ENCODE results near the gene HIGD1C.

DNA sequence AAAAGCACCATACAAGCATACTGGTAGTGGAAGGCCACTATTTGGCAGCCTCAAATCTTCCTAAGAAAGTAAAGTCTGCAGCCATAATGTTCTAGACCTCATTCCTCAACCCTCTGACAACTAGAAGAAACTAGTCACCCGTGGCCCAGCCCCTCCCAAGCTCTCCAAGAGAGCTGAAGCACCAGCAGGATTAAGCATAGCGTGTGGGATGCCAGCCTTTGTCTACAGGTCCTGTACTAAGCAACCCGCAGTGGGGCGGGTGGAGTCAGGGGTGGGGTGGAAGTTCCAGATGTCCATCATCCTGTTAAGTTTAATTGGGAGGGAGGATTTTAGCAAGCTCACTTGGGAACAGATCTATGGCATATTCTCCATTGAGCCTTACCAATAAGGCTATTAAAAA lies 59.6 kb downstream of the HIGD1C start:
- TF ChIP-seq, protein P1, sequence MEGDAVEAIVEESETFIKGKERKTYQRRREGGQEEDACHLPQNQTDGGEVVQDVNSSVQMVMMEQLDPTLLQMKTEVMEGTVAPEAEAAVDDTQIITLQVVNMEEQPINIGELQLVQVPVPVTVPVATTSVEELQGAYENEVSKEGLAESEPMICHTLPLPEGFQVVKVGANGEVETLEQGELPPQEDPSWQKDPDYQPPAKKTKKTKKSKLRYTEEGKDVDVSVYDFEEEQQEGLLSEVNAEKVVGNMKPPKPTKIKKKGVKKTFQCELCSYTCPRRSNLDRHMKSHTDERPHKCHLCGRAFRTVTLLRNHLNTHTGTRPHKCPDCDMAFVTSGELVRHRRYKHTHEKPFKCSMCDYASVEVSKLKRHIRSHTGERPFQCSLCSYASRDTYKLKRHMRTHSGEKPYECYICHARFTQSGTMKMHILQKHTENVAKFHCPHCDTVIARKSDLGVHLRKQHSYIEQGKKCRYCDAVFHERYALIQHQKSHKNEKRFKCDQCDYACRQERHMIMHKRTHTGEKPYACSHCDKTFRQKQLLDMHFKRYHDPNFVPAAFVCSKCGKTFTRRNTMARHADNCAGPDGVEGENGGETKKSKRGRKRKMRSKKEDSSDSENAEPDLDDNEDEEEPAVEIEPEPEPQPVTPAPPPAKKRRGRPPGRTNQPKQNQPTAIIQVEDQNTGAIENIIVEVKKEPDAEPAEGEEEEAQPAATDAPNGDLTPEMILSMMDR (IDR thresholded peaks at IDR 0.05): no peak
- TF ChIP-seq EP300 (IDR thresholded peaks at IDR 0.05): no peak
- TF ChIP-seq POLR2A (IDR thresholded peaks at IDR 0.05; ENCODE audit: low read depth): no peak

Data from esophagus muscularis mucosa (tissue), 4 donors.